HCT116 (cell line): ENCODE measurements around the gene HRH3.

Experiments used
- CTCF ChIP-seq, 3 experiments: fragments of 200-600 bp in 1 of 3; sonication (generic) in 1 of 3; IDR thresholded peaks in 2 of 3; conservative IDR thresholded peaks in 1 of 3; 2 replicates each; pipeline ENCODE4 v1.5.1; 2012 to 2017; ENCODE audit warnings: low read depth in 2 of 3, low read length in 2 of 3, antibody characterized with exemption in 1 of 3, borderline replicate concordance in 1 of 3, control low read depth in 1 of 3, mild to moderate bottlenecking in 1 of 3, mixed read lengths in 1 of 3, mixed run types in 1 of 3, moderate library complexity in 1 of 3; ENCODE audit not compliant: insufficient read depth in 1 of 3
- SP1 ChIP-seq: IDR thresholded peaks from 2 replicates; pipeline ENCODE4 v1.6.1; 2012; ENCODE audit warnings: low read depth

GRCh38 chr20:62170536-62170935 lies 49.5 kb downstream of the HRH3 start:
- TF ChIP-seq CTCF (IDR thresholded peaks at IDR 0.05 in 2 of 3, conservative IDR thresholded peaks at IDR 0.05 in 1 of 3; ENCODE audit: borderline replicate concordance in 1 of 3, insufficient read depth in 1 of 3, low read depth in 2 of 3, low read length in 2 of 3) (no peak), SP1 (no peak)
